Measurements from ENCODE around the gene CYP27C1.

Gene CYP27C1

GRCh38 chr2:127157114-127157513, 63.0 kb downstream of the CYP27C1 start:
- TF ChIP-seq, protein P1, sequence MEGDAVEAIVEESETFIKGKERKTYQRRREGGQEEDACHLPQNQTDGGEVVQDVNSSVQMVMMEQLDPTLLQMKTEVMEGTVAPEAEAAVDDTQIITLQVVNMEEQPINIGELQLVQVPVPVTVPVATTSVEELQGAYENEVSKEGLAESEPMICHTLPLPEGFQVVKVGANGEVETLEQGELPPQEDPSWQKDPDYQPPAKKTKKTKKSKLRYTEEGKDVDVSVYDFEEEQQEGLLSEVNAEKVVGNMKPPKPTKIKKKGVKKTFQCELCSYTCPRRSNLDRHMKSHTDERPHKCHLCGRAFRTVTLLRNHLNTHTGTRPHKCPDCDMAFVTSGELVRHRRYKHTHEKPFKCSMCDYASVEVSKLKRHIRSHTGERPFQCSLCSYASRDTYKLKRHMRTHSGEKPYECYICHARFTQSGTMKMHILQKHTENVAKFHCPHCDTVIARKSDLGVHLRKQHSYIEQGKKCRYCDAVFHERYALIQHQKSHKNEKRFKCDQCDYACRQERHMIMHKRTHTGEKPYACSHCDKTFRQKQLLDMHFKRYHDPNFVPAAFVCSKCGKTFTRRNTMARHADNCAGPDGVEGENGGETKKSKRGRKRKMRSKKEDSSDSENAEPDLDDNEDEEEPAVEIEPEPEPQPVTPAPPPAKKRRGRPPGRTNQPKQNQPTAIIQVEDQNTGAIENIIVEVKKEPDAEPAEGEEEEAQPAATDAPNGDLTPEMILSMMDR (IDR thresholded peaks at IDR 0.05; ENCODE audit: low read depth, low read length, missing control alignments): no peak
- DNase-seq (ENCODE audit: low read depth): no peak
- no peak overlapping the region for H3K4me3 ChIP-seq (ENCODE audit: low read depth, low read length)

- TF ChIP-seq, protein P1 (IDR thresholded peaks at IDR 0.05; ENCODE audit: low read depth, low read length, missing control alignments): no peak
- H3K4me3 ChIP-seq (ENCODE audit: low read depth, low read length): no peak overlapping the region
- DNase-seq (ENCODE audit: low read depth): no peak
Measured at GRCh38 chr2:127155947-127156346, 64.2 kb downstream of the CYP27C1 start.

DNA sequence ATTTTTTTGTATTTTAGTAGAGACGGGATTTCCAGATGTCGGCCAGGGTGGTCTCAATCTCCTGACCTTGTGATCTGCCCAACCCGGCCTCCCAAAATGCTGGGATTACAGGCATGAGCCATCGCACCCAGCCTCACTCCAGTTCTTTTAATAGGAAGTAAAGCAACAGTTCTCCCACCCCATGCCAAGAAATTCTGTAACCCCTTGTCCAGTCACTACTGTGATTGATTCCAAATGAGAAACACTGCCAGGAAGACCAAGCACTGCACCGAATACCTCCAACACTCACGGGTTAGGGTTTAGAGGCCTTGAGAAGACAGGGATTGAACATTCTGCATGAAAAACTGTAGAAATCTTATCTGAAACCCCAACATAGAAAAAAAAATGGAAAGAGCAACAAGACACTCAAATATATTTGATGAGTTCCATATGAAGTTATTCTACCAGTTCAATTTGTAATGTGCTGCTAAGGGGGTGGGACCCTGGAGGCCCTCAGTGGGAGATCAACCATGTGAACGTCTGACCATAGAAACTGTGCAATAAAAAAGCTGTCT, 65.0 kb downstream of the CYP27C1 start:
- no peak for DNase-seq (ENCODE audit: low read depth)
- TF ChIP-seq, protein P1 (IDR thresholded peaks at IDR 0.05; ENCODE audit: low read depth, low read length, missing control alignments): no peak
- no peak overlapping the region for H3K4me3 ChIP-seq (ENCODE audit: low read depth, low read length)

- H3K4me3 ChIP-seq (ENCODE audit: low read depth, low read length): no peak overlapping the region
- no peak for DNase-seq (ENCODE audit: low read depth)
- TF ChIP-seq, protein P1 (IDR thresholded peaks at IDR 0.05; ENCODE audit: low read depth, low read length, missing control alignments): no peak
Measured at GRCh38 chr2:127154396-127154795, 65.7 kb downstream of the CYP27C1 start.

DNA sequence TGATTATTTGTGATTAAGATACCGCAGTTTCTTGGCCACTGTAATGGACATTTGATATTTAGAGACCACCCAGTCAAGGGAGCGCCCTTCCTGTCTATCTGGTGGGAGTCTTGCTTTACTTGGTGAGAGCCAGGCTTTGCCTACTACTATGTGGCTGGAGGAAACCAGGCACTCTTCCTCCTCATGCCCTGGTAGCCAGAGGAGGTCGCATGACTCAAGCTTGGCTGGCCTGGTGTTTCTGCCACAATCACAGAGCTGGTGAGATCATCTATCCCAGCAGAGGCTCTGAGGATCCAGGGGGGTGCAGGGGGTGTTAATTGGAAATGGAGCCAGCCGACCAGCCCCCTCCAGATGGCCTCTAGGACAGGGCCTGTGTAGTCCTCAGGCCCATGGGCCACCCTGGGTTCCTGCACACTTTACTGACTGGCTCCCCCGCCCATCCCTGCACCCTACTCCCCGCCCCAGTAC, 66.4 kb downstream of the CYP27C1 start:
- DNase-seq (ENCODE audit: low read depth): no peak
- TF ChIP-seq, protein P1 (IDR thresholded peaks at IDR 0.05; ENCODE audit: low read depth, low read length, missing control alignments): no peak
- H3K4me3 ChIP-seq (ENCODE audit: low read depth, low read length): no peak overlapping the region

- DNase-seq (ENCODE audit: low read depth): no peak
- H3K4me3 ChIP-seq (ENCODE audit: low read depth, low read length): no peak overlapping the region
- TF ChIP-seq, protein P1 (IDR thresholded peaks at IDR 0.05; ENCODE audit: low read depth, low read length, missing control alignments): no peak
Measured at GRCh38 chr2:127150996-127151395, 69.1 kb downstream of the CYP27C1 start.

DNA sequence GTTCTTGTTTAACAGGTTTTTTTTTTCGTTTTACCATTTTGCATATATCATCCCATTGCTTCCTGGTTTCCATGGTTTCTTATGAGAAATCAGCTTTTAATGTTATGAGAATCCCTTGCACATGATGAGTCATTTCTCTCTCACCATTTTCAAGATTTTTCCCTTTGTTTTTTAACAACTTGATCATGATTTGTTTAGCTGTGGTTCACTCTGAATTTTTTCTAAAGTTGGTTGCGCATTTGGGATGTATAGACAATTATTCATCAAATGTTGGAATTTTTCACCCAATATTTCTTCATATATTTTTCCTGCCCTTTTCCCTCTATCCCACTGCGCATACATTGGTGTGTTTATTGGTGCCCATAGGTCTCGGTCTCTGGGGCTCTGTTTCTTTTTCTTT, 70.7 kb downstream of the CYP27C1 start:
- H3K4me3 ChIP-seq (ENCODE audit: low read depth, low read length): no peak overlapping the region
- TF ChIP-seq, protein P1 (IDR thresholded peaks at IDR 0.05; ENCODE audit: low read depth, low read length, missing control alignments): no peak
- DNase-seq (ENCODE audit: low read depth): no peak
